LNCaP clone FGC (cell line): ENCODE data around the gene KRTAP7-1.

Experiments
- DNase-seq: peaks from one replicate; pipeline ENCODE4 v3.0.0-alpha.2; 2011; ENCODE audit warnings: low read depth
- H3K4me3 ChIP-seq: 2 replicates; pipeline ENCODE4 v1.5.1; 2011; ENCODE audit warnings: mild to moderate bottlenecking, low read depth, low read length, control low read depth
- TF ChIP-seq, protein P1 (sequence below): IDR thresholded peaks from 2 replicates; pipeline ENCODE4 v1.5.1; 2012; ENCODE audit warnings: mild to moderate bottlenecking; ENCODE audit not compliant: control insufficient read depth, insufficient read depth; ENCODE audit errors: extremely low read depth

The KRTAP7-1 gene, protein sequence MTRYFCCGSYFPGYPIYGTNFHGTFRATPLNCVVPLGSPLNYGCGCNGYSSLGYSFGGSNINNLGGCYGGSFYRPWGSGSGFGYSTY

DNA sequence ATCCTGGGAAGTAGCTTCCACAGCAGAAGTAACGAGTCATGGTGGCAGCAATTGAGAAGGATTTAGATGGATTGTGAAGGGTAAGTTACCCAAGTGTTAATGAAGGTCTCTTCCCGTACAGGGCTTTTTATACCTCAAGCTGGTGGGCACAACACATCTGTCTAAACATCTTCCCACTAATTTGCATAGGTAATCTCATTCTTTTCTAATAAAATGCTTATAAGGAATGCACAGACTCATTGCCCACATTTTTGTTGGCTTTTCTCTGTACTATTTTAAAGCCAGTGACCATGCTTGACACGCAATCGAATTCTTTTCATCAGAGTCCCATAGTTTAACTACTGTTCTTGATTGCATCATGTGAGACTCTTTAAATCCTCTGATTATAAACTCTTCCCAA is at the start of gene KRTAP7-1:
TSS of gene KRTAP7-1 (minus strand) at position 101 of the 400 bp plus-strand sequence. CDS start at position 40, 61 bp downstream.
- DNase-seq, result no peak

DNA sequence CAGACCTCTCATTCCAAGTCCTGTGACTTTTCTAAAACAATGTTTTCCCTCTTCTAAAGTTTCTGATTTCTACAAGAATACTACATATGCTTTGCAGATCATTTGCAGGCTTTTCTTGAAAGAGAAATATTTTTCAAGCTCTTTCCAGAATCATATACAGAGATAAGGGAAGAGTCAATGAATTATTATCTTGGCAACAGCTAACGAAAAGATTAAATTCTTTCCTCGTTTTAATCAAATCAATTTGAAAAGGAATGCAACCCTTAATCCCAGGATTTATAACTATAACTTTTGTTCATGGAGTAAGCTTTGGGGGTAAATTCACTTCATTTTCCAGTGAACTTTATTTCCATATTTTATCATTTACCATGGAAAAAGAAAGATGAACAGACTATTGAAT is 45.0 kb upstream of the KRTAP7-1 start:
- TF ChIP-seq, protein P1, sequence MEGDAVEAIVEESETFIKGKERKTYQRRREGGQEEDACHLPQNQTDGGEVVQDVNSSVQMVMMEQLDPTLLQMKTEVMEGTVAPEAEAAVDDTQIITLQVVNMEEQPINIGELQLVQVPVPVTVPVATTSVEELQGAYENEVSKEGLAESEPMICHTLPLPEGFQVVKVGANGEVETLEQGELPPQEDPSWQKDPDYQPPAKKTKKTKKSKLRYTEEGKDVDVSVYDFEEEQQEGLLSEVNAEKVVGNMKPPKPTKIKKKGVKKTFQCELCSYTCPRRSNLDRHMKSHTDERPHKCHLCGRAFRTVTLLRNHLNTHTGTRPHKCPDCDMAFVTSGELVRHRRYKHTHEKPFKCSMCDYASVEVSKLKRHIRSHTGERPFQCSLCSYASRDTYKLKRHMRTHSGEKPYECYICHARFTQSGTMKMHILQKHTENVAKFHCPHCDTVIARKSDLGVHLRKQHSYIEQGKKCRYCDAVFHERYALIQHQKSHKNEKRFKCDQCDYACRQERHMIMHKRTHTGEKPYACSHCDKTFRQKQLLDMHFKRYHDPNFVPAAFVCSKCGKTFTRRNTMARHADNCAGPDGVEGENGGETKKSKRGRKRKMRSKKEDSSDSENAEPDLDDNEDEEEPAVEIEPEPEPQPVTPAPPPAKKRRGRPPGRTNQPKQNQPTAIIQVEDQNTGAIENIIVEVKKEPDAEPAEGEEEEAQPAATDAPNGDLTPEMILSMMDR, result no peak
- no peak overlapping the region for H3K4me3 ChIP-seq
- no peak for DNase-seq

More for the DNA sequence above, at the start of gene KRTAP7-1:
- no peak within 1 kb of the TSS for H3K4me3 ChIP-seq
- TF ChIP-seq, protein P1, result no peak

DNA sequence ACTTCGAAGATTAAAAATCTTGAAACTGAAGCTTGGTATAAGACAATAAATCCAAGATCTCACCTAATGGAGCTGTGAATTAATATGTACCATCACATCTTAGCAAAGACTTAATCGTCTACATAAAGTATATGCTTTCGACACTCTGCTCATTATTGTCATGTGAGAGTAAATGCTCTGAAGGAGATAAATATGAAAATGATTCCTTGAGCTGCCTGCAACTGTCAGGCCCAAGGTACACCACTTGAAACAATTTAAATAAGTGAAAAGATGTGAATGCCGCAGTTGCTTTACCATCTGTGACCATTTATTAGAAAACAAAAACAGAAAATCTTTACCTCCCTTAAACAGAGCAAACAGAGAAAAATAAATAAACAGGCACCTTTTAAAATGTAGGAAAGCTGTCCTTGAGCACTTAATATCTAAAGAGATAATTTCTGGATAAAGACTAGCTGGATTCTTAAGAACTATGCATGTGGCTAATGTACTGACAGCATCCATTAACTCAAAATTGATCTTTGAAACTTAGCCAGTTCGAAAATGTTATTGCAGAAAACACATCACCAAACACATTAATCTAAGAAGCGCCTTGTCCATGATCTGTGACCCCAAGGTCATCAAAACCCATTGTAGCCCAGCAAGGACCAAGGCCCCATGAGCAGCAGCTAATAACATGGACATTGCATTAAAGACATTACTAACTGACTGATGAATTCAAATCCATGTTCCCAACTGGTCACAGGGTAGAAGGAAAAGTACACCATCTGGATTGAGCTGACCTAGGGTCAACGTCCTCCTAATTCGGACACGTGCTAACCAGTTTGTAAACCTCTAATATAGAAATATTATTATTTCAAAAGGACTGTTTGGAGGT is 18.3 kb upstream of the KRTAP7-1 start:
- TF ChIP-seq, protein P1, result no peak
- DNase-seq, result no peak
- no peak overlapping the region for H3K4me3 ChIP-seq

DNA sequence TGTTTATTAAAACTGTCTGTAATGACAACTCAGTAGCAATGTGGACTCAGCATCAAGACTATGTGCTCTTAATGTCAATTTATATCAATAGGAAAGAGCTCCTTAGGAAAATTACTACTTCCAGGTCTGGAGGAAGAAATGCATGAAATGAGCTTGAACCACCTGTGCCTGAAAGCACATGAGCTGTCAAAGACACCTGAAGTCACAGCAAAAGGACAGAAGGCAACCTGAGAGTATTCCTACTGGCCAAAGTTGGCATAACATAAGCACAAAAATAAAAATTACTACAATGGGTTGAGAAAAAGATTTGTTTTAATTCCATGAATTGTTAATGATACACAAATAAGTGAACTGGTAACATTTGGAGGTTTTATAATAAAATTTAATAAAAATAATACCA is 13.4 kb upstream of the KRTAP7-1 start:
- H3K4me3 ChIP-seq, result no peak overlapping the region
- DNase-seq, result no peak
- TF ChIP-seq, protein P1, result no peak

- DNase-seq, result peak; percentile 3
- H3K4me3 ChIP-seq, result no peak overlapping the region
- TF ChIP-seq, protein P1, result peak; percentile 69
These were observed 9.7 kb upstream of the KRTAP7-1 start for GRCh38 chr21:30839304-30839703.

- no peak overlapping the region for H3K4me3 ChIP-seq
- TF ChIP-seq, protein P1, result no peak
- no peak for DNase-seq
These were observed 9.0 kb upstream of the KRTAP7-1 start for GRCh38 chr21:30838536-30838935.
